ENCODE data around the gene RTL1.

RTL1 gene

GRCh38 chr14:100838493-100839314 lies 64.8 kb downstream of the RTL1 start:
- no peak for DNase-seq
- no peak for TF ChIP-seq POLR2A (IDR thresholded peaks at IDR 0.05; ENCODE audit: low read length)
- TF ChIP-seq GATA1 (IDR thresholded peaks at IDR 0.05; ENCODE audit: low read depth, low read length), result no peak

GRCh38 chr14:100837805-100838350 lies 65.6 kb downstream of the RTL1 start:
- no peak for TF ChIP-seq GATA1 (IDR thresholded peaks at IDR 0.05; ENCODE audit: low read depth, low read length)
- no peak for TF ChIP-seq POLR2A (IDR thresholded peaks at IDR 0.05; ENCODE audit: low read length)

GRCh38 chr14:100836941-100837804 lies 66.3 kb downstream of the RTL1 start:
- no peak for DNase-seq
- TF ChIP-seq POLR2A (IDR thresholded peaks at IDR 0.05; ENCODE audit: low read length) (no peak), GATA1 (IDR thresholded peaks at IDR 0.05; ENCODE audit: low read depth, low read length) (no peak)

More at GRCh38 chr14:100837805-100838350, 65.6 kb downstream of the RTL1 start:
- no peak for DNase-seq

- no peak for TF ChIP-seq GATA1 (IDR thresholded peaks at IDR 0.05; ENCODE audit: low read depth, low read length)
- no peak for TF ChIP-seq POLR2A (IDR thresholded peaks at IDR 0.05; ENCODE audit: low read length)
- no peak for DNase-seq
Observed at GRCh38 chr14:100836311-100836805, 67.2 kb downstream of the RTL1 start.

GRCh38 chr14:100835548-100836310 lies 67.8 kb downstream of the RTL1 start:
- TF ChIP-seq POLR2A (IDR thresholded peaks at IDR 0.05; ENCODE audit: low read length) (no peak), GATA1 (IDR thresholded peaks at IDR 0.05; ENCODE audit: low read depth, low read length) (no peak)
- DNase-seq, result no peak

- TF ChIP-seq POLR2A (IDR thresholded peaks at IDR 0.05; ENCODE audit: low read length) (no peak), GATA1 (IDR thresholded peaks at IDR 0.05; ENCODE audit: low read depth, low read length) (no peak)
- no peak for DNase-seq
Observed at GRCh38 chr14:100834794-100835547, 68.6 kb downstream of the RTL1 start.

GRCh38 chr14:100834082-100834793 lies 69.3 kb downstream of the RTL1 start:
- DNase-seq, result no peak

GRCh38 chr14:100832311-100832960 lies 71.1 kb downstream of the RTL1 start:
- DNase-seq, result no peak
- TF ChIP-seq POLR2A (IDR thresholded peaks at IDR 0.05; ENCODE audit: low read length) (no peak), GATA1 (IDR thresholded peaks at IDR 0.05; ENCODE audit: low read depth, low read length) (no peak)

More at GRCh38 chr14:100834082-100834793, 69.3 kb downstream of the RTL1 start:
- TF ChIP-seq GATA1 (IDR thresholded peaks at IDR 0.05; ENCODE audit: low read depth, low read length), result no peak
- TF ChIP-seq POLR2A (IDR thresholded peaks at IDR 0.05; ENCODE audit: low read length), result no peak

- DNase-seq, result no peak
- TF ChIP-seq GATA1 (IDR thresholded peaks at IDR 0.05; ENCODE audit: low read depth, low read length), result no peak
- no peak for TF ChIP-seq POLR2A (IDR thresholded peaks at IDR 0.05; ENCODE audit: low read length)
Observed at GRCh38 chr14:100830681-100831080, 72.8 kb downstream of the RTL1 start.

Data from erythroblast (primary cell).